ENCODE data around the gene STX3. TPM values are rescaled to one million over a fixed set of nuclear protein-coding genes. Genes with fewer than 3 reads are reported as not detected.

The STX3 gene
- total and polyA plus RNA-seq, 2 of the 4 experiments (the other 2 are of a cell fraction): 5.0 to 5.4 TPM

GRCh38 chr11:59755701-59756557 lies 753 bp downstream of the STX3 start:
- in situ Hi-C loops (cut with MboI; ENCODE audit: low sequenced_read_pairs): loop anchor here (5.0 kb wide), 1 partner anchor 46 kb away; no protein-coding TSS in a partner anchor
- Histone ChIP-seq H3K9me1 (ENCODE audit: insufficient read depth, low read length) (peaks cover 5% of the 10 kb centered on the region; the same call in 1 of the 2 replicates), H4K8ac (ENCODE audit: low read depth in 2 of 2, low read length in 2 of 2) (peak overlapping the region; percentile 16 to 66; a peak in 1 of 4 replicates), H3K56ac (ENCODE audit: extremely low read depth, insufficient read depth, low read length) (no peak overlapping the region), H4K91ac (ENCODE audit: insufficient read depth, low read depth, low read length) (peak overlapping the region; percentile 64), H3K4me2 (ENCODE audit: low read depth, low read length) (peak overlapping the region; percentile 98), H3K4me1 (ENCODE audit: control insufficient read depth, insufficient read depth, low read length) (peaks cover 5% of the 10 kb centered on the region), H4K5ac (ENCODE audit: low read depth, low read length) (peak overlapping the region; percentile 73; the same call in 1 of the 2 replicates), H3K9me3 (ENCODE audit: control insufficient read depth, insufficient read depth, low read length) (no peaks in the 10 kb centered on the region), H2AK5ac (ENCODE audit: low read depth, low read length) (peak overlapping the region; percentile 60; the same call in 1 of the 2 replicates), H3K27ac (ENCODE audit: insufficient read depth, low read length) (peak overlapping the region; percentile 37), H3K27me3 (ENCODE audit: control insufficient read depth, insufficient read depth, low read length) (no peaks in the 10 kb centered on the region), H3K4ac (ENCODE audit: low read depth, low read length) (peak overlapping the region; percentile 68), H3K23ac (ENCODE audit: low read depth, low read length) (peak overlapping the region; percentile 58; the same call in 1 of the 2 replicates), H2BK20ac (ENCODE audit: low read depth, low read length) (peak overlapping the region; percentile 36; the same call in 1 of the 2 replicates), H4K20me1 (ENCODE audit: insufficient read depth, low read length) (peaks cover 9% of the 10 kb centered on the region; the same call in 1 of the 2 replicates), H2BK5ac (ENCODE audit: low read depth, low read length, poor library complexity, severe bottlenecking) (peak overlapping the region; percentile 62), H2AFZ (replicated peaks; ENCODE audit: low read length, poor library complexity) (peak overlapping the region; percentile 96), H2AK9ac (replicated peaks; ENCODE audit: low read depth, low read length, poor library complexity) (peak overlapping the region; percentile 93), H3K4me3 (ENCODE audit: insufficient read depth, low read depth, low read length) (peak overlapping the region; percentile 83), H2BK120ac (ENCODE audit: low read depth, low read length) (peak overlapping the region; percentile 78), H2BK15ac (ENCODE audit: low read depth, low read length) (0 out of 3 replicates have a peak overlapping the region, but pooled peaks have one; percentile 70), H3K9ac (ENCODE audit: low read depth, low read length) (peak overlapping the region; percentile 60), H3K36me3 (ENCODE audit: control insufficient read depth, insufficient read depth, low read length) (no peaks in the 10 kb centered on the region), H3K18ac (ENCODE audit: low read depth, low read length) (peak overlapping the region; percentile 84), H3K14ac (replicated peaks; ENCODE audit: low read depth, low read length) (peak overlapping the region; percentile 43; the same call in 1 of the 2 replicates), H3K79me1 (ENCODE audit: low read depth in 1 of 2, low read length in 2 of 2) (peaks cover 0 to 23% of the 10 kb centered on the region in 2 experiments; a peak in 3 of 4 replicates)
- BruUV-seq (replicated peaks): no TSS peak
- dilution Hi-C loops (cut with HindIII; ENCODE audit: low sequenced_read_pairs, unreplicated experiment): no loop called here
- ChIA-PET CTCF (interaction anchor here (0.8 to 1.9 kb wide), 8 partner anchors 11 to 46 kb away, joined by 3 to 5 read pairs (median 4); no protein-coding TSS in a partner anchor), POLR2A (ENCODE audit: unreplicated experiment) (interaction anchor here (0.6 kb wide), 1 partner anchor 1608 kb away, joined by 7 read pairs; no protein-coding TSS in a partner anchor)
- ATAC-seq (ENCODE audit: low read depth): peak; percentile 81
- DNase-seq: peak; percentile 63
- intact Hi-C loops (cut with micrococcal nuclease): loop anchor here (1.0 to 2.0 kb wide), 3 partner anchors 31 to 87 kb away; partner anchors contain the start of genes MRPL16 and PATL1
- TF ChIP-seq MAZ (IDR thresholded peaks at IDR 0.05; ENCODE audit: borderline replicate concordance, low read depth, low read length) (peak; percentile 89), BHLHE40 (IDR thresholded peaks at IDR 0.05; ENCODE audit: low read depth, low read length) (peak; percentile 60; the same call in 1 of the 2 replicates), CEBPB (IDR thresholded peaks at IDR 0.05; ENCODE audit: low read depth, low read length) (no peak), FOS (IDR thresholded peaks at IDR 0.05; ENCODE audit: low read depth, low read length) (peak; percentile 57), USF2 (IDR thresholded peaks at IDR 0.05; ENCODE audit: low read depth, low read length) (peak; percentile 89)
- WGBS, 2 experiments (ENCODE audit: extremely low coverage in 2 of 2, insufficient read length in 1 of 2): 0% methylated on average over 10 of the region's 23 CpGs; no CpG with 5 or more reads in 1 of the 2 experiments
